PFSK-1 (cell line): ENCODE results near the gene PRR15L.

Source experiments
- POLR2AphosphoS5 ChIP-seq: IDR thresholded peaks from 2 replicates; pipeline ENCODE4 v1.6.1; 2012; ENCODE audit warnings: low read depth, mild to moderate bottlenecking, control low read depth, low read length, moderate library complexity
- SIN3A ChIP-seq: IDR thresholded peaks from 2 replicates; pipeline ENCODE4 v1.6.1; 2012; ENCODE audit warnings: mild to moderate bottlenecking, low read length, moderate library complexity, borderline replicate concordance; ENCODE audit not compliant: insufficient read depth

DNA sequence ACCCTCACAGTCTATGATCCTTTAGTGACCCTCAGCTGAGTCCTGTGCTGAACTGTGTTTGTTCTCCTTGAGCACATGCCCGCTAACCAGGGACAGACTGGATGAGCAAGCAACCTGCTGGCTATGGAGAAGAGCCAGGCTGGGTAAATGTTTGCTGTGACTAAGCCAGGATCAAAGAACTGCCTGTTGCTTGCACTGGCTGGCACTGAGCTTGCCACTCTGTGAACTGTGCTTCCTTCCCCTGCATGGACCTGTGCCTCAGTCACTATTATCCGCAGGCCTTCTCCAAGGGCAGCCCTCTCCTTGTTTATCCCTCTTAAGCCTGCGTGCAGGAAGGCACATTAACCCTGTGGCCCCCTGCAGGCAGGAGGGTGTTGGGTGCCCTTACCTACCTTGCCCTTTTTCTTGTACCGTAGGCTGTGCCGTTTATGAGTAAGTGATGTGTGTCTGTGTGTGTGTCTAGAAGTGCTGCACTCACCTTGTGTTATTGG lies 8.9 kb downstream of the PRR15L start:
- TF ChIP-seq POLR2AphosphoS5, result no peak
- TF ChIP-seq SIN3A, result no peak
